GM19035 (cell line): ENCODE results near the gene STXBP4.

Experiments used
- ATAC-seq: cut with Tn5 transposase; IDR thresholded peaks from one replicate; pipeline ENCODE4 v1.9.1; 2021; ENCODE audit not compliant: unreplicated experiment

STXBP4 gene

GRCh38 chr17:55163408-55163807 is 194.8 kb downstream of the STXBP4 start:
- ATAC-seq, result no peak

- ATAC-seq, result no peak
Observed at GRCh38 chr17:55166506-55166905, 197.9 kb downstream of the STXBP4 start.

GRCh38 chr17:55167024-55167725 is 198.6 kb downstream of the STXBP4 start:
- ATAC-seq, result no peak

GRCh38 chr17:55168958-55169687 is 200.6 kb downstream of the STXBP4 start:
- peak; percentile 73 for ATAC-seq

GRCh38 chr17:55171634-55172328 is 203.2 kb downstream of the STXBP4 start:
- no peak for ATAC-seq

DNA sequence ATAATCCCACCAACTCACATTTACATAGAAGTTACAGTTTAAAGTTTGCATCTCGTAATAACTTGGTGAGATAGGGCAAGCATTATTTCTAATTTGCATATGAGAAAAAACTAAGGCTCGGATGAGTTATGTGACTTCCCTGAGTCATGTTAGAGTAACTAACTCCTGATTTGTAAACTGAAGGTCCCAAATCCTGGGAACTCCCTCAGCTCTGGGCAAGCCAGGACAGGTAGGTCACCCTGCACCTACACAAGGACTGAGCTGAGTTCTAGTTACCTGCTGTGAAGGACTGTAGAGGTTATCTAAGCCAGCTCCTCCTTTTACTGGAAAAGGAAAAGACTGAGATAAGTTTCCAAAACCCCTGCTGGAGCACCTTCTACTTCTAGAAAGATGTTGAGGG is 204.0 kb downstream of the STXBP4 start:
- ATAC-seq, result no peak

DNA sequence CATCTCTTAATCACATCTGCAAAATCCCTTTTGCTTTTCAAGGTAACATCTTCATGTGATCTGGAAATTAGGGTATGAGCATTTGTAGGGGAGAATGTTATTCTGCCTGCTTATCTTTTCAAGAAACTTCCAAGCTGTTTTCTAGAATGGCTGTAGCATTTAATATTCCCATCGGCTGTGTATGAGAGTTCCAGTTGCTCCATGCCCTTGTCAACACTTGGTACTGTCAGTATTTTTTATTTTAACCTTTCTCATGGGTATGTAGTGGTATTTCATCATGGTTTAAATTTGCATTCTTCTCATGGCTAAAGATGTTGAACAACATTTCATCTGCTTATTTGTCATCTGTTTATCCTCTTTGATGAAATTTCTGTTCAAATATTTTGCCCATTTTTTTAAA is 205.6 kb downstream of the STXBP4 start:
- ATAC-seq, result no peak

GRCh38 chr17:55175788-55176427 is 207.3 kb downstream of the STXBP4 start:
- ATAC-seq, result no peak

GRCh38 chr17:55177159-55177854 is 208.7 kb downstream of the STXBP4 start:
- ATAC-seq, result no peak

- ATAC-seq, result no peak
Observed at GRCh38 chr17:55177855-55178217, 209.3 kb downstream of the STXBP4 start.

GRCh38 chr17:55186937-55187770 is 218.6 kb downstream of the STXBP4 start:
- ATAC-seq, result no peak

- ATAC-seq, result no peak
Observed at GRCh38 chr17:55190748-55191147, 222.2 kb downstream of the STXBP4 start.

GRCh38 chr17:55198690-55199370 is 230.3 kb downstream of the STXBP4 start:
- ATAC-seq, result no peak

DNA sequence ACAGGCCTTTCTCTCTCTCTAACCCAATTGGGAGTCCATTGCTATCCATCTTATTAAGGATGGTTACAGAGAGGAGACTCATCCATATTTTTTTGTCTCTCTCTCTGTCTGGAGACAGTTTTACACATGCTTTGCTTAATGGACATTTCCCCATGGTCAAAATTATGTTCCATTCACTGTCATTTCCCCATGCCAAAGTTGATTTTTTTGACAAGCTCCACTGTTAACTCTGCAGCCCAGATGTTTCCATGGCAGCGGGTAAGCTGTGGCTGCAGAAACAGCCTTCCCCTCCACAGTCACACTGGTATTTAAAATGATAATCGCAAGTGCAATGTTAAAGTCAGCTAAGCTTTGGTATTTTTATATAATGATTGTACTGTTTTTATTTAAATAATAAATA is 232.3 kb downstream of the STXBP4 start:
- ATAC-seq, result no peak

- no peak for ATAC-seq
Observed at GRCh38 chr17:55201308-55201932, 232.9 kb downstream of the STXBP4 start.

DNA sequence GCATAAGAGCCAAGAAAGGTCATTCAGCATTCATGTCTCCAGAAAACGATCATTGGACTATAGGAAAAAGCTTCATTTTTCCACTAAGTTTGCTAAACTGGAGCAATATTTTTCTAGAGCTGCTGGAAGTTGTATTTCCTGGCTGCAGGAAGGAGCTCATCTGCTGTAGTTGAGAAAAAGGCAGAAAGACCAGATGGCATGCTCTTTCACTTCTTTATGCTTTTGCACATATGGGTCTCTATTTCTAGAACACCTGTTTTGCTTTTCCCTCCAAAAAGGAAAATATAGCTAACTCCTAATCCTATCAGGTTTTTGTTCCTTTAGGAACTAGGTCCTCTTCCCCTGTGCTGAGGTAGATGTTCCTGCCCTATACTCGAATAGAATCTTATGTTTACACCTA is 234.3 kb downstream of the STXBP4 start:
- no peak for ATAC-seq

GRCh38 chr17:55208078-55208812 is 239.7 kb downstream of the STXBP4 start:
- ATAC-seq, result no peak

- ATAC-seq, result no peak
Observed at GRCh38 chr17:55210292-55210691, 241.7 kb downstream of the STXBP4 start.
